Cardiac septum (tissue), 1 donor: ENCODE results near the gene KIF21B. TPM values are rescaled to one million over a fixed set of nuclear protein-coding genes. Genes with fewer than 3 reads are reported as not detected.

ENCODE experiments used
- DNase-seq: peaks from one replicate; pipeline ENCODE4 v3.0.0-alpha.2; 2020; ENCODE audit warnings: low spot score
- intact Hi-C: fragments of 100-400 bp; cut with DNase I; formaldehyde crosslinking; loops from one replicate; pipeline ENCODE4 v1.14.0; 2022
- total RNA-seq: library from RNA; stranded (reverse); fragmentation: NEBNext Ultra II Directional; extraction: Animal tissue kit (Norgen Biotek cat#: 25700); gene quantifications from one replicate; pipeline ENCODE4 v1.2.1, GENCODE V29; 2021
- donor health status: DM: no; HTN: no; CAD: no.

Gene KIF21B
- total RNA-seq, 1 donor from 2014 or later = 0.73 TPM

DNA sequence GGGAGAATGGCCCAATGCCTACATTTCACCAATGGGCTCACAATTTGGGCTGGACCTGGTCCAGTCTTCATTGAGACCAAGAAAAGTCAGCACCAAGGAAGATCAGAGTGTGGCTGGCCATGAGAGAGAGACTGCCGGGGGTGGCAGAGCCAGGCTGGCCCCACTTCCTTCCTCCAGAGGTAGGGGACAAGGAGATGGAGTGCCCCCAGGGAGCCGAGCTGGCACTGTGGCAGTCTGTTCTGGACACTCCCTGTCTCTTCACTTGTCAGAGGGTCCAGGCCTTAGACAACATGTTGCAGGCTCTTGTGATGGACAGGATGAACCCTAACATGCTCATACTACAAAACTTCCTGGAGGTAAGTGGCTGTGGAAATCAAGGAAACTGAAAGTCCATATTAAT, 101.1 kb downstream of the KIF21B start:
- intact Hi-C loops = no loop called here
- DNase-seq = peak; percentile 17

DNA sequence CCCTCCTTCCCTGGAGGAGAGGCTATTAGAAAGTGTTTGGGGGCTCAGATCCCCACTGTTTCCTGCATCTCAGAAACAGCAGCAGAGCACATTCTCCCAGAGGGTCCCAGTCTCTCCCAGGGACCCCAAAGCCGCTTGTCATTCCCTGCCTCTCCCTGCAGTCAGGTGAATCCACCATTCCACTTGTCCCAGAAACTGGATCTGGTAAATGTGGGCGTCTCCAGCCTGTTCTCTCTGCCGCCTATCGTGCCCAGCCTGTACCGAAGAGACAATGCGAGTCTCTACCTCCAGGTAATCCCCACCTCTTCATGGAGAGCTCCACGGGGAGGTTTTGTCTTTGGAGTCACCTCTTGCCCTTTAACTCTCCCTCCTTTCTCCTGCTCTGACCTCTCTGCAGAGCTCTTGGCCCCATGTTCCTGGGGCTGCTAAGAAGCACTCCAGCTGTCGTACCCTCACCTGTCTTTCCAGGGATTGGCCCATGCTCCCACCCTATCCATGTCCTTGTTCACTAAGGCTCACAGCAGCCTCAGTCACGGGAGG, 101.9 kb downstream of the KIF21B start:
- intact Hi-C loops = no loop called here

More for the DNA sequence above, 101.9 kb downstream of the KIF21B start:
- peak; percentile 53 for DNase-seq

Other genes with a start within 250 kb of the KIF21B start
- not detected for gene GPR25, start 150.7 kb downstream of the KIF21B start, total RNA-seq
- gene INAVA, start 128.8 kb downstream of the KIF21B start, total RNA-seq = 0.27 TPM
- gene CACNA1S, start 88.7 kb upstream of the KIF21B start, total RNA-seq = 0.19 TPM
- not detected for gene ASCL5, start 103.5 kb upstream of the KIF21B start, total RNA-seq
- 25.0 TPM for gene TMEM9, start 130.8 kb upstream of the KIF21B start, total RNA-seq
- gene IGFN1, start 167.1 kb upstream of the KIF21B start, total RNA-seq = 0.05 TPM